ENCODE data around the gene DCBLD1. TPM values are rescaled to one million over a fixed set of nuclear protein-coding genes. Genes with fewer than 3 reads are reported as not detected.

DCBLD1 gene
- polyA plus RNA-seq, 1 donor (not counting 4 experiments of a cell fraction or from before 2014, with no cell fraction given): 21.7 TPM

DNA sequence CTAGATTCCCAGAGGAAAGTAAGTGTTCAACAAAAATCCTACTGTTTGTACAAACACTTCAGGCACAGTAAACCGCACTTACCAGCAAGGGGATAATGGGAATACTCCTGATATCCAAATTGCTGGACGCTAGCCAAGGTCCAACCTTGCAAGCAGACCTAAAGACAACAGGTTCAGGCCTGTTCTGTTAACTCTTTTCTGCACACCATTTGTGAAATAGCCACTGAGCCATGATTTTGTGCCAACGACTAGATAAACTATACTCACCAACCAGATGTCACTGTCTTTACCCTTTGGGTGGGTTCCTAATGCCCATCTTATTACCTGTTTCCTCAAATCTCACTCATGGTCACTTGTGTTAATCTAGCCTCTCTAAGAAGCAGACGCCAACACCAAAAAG is 76.3 kb downstream of the DCBLD1 start:
- H3K4me2 ChIP-seq (ENCODE audit: control insufficient read depth, extremely low read depth, insufficient read depth, low read depth, low read length): no peak overlapping the region
- H3K27ac ChIP-seq (ENCODE audit: control insufficient read depth, insufficient read depth, low read length): no peak overlapping the region
- TF ChIP-seq, protein P1, sequence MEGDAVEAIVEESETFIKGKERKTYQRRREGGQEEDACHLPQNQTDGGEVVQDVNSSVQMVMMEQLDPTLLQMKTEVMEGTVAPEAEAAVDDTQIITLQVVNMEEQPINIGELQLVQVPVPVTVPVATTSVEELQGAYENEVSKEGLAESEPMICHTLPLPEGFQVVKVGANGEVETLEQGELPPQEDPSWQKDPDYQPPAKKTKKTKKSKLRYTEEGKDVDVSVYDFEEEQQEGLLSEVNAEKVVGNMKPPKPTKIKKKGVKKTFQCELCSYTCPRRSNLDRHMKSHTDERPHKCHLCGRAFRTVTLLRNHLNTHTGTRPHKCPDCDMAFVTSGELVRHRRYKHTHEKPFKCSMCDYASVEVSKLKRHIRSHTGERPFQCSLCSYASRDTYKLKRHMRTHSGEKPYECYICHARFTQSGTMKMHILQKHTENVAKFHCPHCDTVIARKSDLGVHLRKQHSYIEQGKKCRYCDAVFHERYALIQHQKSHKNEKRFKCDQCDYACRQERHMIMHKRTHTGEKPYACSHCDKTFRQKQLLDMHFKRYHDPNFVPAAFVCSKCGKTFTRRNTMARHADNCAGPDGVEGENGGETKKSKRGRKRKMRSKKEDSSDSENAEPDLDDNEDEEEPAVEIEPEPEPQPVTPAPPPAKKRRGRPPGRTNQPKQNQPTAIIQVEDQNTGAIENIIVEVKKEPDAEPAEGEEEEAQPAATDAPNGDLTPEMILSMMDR (optimal IDR thresholded peaks at IDR 0.05 in 1 of 3, IDR thresholded peaks at IDR 0.05 in 1 of 3, conservative IDR thresholded peaks at IDR 0.05 in 1 of 3; ENCODE audit: extremely low read depth in 1 of 3, insufficient read depth in 2 of 3, low read length in 3 of 3): no peak
- TF ChIP-seq EZH2 (IDR thresholded peaks at IDR 0.05; ENCODE audit: low read length): no peak
- peaks cover 0 to 5% of the 10 kb centered on the region in 2 experiments for H3K36me3 ChIP-seq (ENCODE audit: control insufficient read depth in 2 of 2, extremely low read depth in 1 of 2, insufficient read depth in 2 of 2, low read length in 2 of 2)
- H3K4me3 ChIP-seq (ENCODE audit: control insufficient read depth in 2 of 3, extremely low read depth in 1 of 3, insufficient read depth in 2 of 3, low read depth in 1 of 3, low read length in 3 of 3): no peak overlapping the region
- H3K9me3 ChIP-seq (ENCODE audit: control insufficient read depth, low read depth, low read length): no peaks in the 10 kb centered on the region
- peaks cover 18% of the 10 kb centered on the region for H3K4me1 ChIP-seq (ENCODE audit: control insufficient read depth, extremely low read depth, insufficient read depth, low read length)
- no peaks in the 10 kb centered on the region for H3K79me2 ChIP-seq (ENCODE audit: control insufficient read depth, insufficient read depth, low read length)
- no peaks in the 10 kb centered on the region for H3K9me1 ChIP-seq (ENCODE audit: control insufficient read depth, extremely low read depth, insufficient read depth, low read length)
- H3K27me3 ChIP-seq (ENCODE audit: control insufficient read depth, extremely low read depth, insufficient read depth, low read length): no peaks in the 10 kb centered on the region
- H2AFZ ChIP-seq (ENCODE audit: control insufficient read depth, low read length): no peak overlapping the region
- FAIRE-seq (peak; percentile 58), DNase-seq (ENCODE audit: low read depth, low spot score) (no peak)
- dilution Hi-C loops (cut with MboI; ENCODE audit: extremely low pct_ligation_motif_present, low sequenced_read_pairs): no loop called here
- no peak overlapping the region for H3K9ac ChIP-seq (ENCODE audit: control insufficient read depth, extremely low read depth, insufficient read depth, low read length)
- H4K20me1 ChIP-seq (ENCODE audit: control insufficient read depth, extremely low read depth, insufficient read depth, low read length): no peaks in the 10 kb centered on the region

DNA sequence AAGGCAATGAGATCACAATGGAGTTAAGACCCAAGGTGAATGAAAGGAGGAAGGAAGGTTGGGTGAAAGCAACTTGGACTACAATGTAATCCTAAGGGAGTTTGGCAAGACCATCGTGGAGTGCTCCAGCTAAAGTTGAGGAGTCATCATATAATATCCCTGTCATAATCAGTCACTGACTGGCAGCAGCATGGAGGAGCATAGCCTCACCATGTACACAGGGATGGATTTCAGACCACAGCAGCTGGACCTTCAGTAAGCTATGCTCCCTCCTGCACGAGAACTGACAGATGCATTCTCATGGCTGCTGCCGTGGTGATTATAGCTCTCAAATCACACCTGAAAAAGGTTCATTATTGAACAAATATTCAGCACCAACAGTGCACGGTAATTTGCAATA is 76.8 kb downstream of the DCBLD1 start:
- no peak overlapping the region for H3K27ac ChIP-seq (ENCODE audit: control insufficient read depth, insufficient read depth, low read length)
- H3K4me2 ChIP-seq (ENCODE audit: control insufficient read depth, extremely low read depth, insufficient read depth, low read depth, low read length): no peak overlapping the region
- no peaks in the 10 kb centered on the region for H3K27me3 ChIP-seq (ENCODE audit: control insufficient read depth, extremely low read depth, insufficient read depth, low read length)
- H3K36me3 ChIP-seq (ENCODE audit: control insufficient read depth in 2 of 2, extremely low read depth in 1 of 2, insufficient read depth in 2 of 2, low read length in 2 of 2): peaks cover 0 to 5% of the 10 kb centered on the region in 2 experiments
- peaks cover 18% of the 10 kb centered on the region for H3K4me1 ChIP-seq (ENCODE audit: control insufficient read depth, extremely low read depth, insufficient read depth, low read length)
- H4K20me1 ChIP-seq (ENCODE audit: control insufficient read depth, extremely low read depth, insufficient read depth, low read length): no peaks in the 10 kb centered on the region
- dilution Hi-C loops (cut with MboI; ENCODE audit: extremely low pct_ligation_motif_present, low sequenced_read_pairs): no loop called here
- DNase-seq (ENCODE audit: low read depth, low spot score) (no peak), FAIRE-seq (no peak)
- H3K79me2 ChIP-seq (ENCODE audit: control insufficient read depth, insufficient read depth, low read length): no peaks in the 10 kb centered on the region
- H3K9me1 ChIP-seq (ENCODE audit: control insufficient read depth, extremely low read depth, insufficient read depth, low read length): no peaks in the 10 kb centered on the region
- H2AFZ ChIP-seq (ENCODE audit: control insufficient read depth, low read length): no peak overlapping the region
- H3K9me3 ChIP-seq (ENCODE audit: control insufficient read depth, low read depth, low read length): no peaks in the 10 kb centered on the region
- no peak overlapping the region for H3K9ac ChIP-seq (ENCODE audit: control insufficient read depth, extremely low read depth, insufficient read depth, low read length)
- no peak overlapping the region for H3K4me3 ChIP-seq (ENCODE audit: control insufficient read depth in 2 of 3, extremely low read depth in 1 of 3, insufficient read depth in 2 of 3, low read depth in 1 of 3, low read length in 3 of 3)
- TF ChIP-seq, protein P1 (optimal IDR thresholded peaks at IDR 0.05 in 1 of 3, IDR thresholded peaks at IDR 0.05 in 1 of 3, conservative IDR thresholded peaks at IDR 0.05 in 1 of 3; ENCODE audit: extremely low read depth in 1 of 3, insufficient read depth in 2 of 3, low read length in 3 of 3): no peak
- no peak for TF ChIP-seq EZH2 (IDR thresholded peaks at IDR 0.05; ENCODE audit: low read length)

All from keratinocyte (primary cell).